ENCODE measurements around the gene NSMF. TPM values are rescaled to one million over a fixed set of nuclear protein-coding genes. Genes with fewer than 3 reads are reported as not detected.

The NSMF gene
- total RNA-seq, 1 donor from 2014 or later: 67.8 TPM

- no peaks in the 10 kb centered on the region for H3K4me1 Mint-ChIP-seq (ENCODE audit: unreplicated experiment)
- H3K36me3 Mint-ChIP-seq: no peaks in the 10 kb centered on the region
- H3K9me3 Mint-ChIP-seq: no peaks in the 10 kb centered on the region
- no peak for DNase-seq (ENCODE audit: extremely low spot score, unreplicated experiment)
- H3K27ac Mint-ChIP-seq: no peak overlapping the region
- H3K27me3 Mint-ChIP-seq: no peaks in the 10 kb centered on the region
- H3K4me3 Mint-ChIP-seq: no peak overlapping the region
- TF ChIP-seq CTCF (conservative IDR thresholded peaks at IDR 0.05): no peak
Measured at GRCh38 chr9:137488327-137488653, 29.2 kb upstream of the NSMF start.

GRCh38 chr9:137487454-137488326 lies 28.6 kb upstream of the NSMF start:
- no peaks in the 10 kb centered on the region for H3K9me3 Mint-ChIP-seq
- no peak for TF ChIP-seq CTCF (conservative IDR thresholded peaks at IDR 0.05)
- DNase-seq (ENCODE audit: extremely low spot score, unreplicated experiment): no peak
- no peaks in the 10 kb centered on the region for H3K27me3 Mint-ChIP-seq
- no peak overlapping the region for H3K4me3 Mint-ChIP-seq
- no peak overlapping the region for H3K27ac Mint-ChIP-seq
- H3K4me1 Mint-ChIP-seq (ENCODE audit: unreplicated experiment): no peaks in the 10 kb centered on the region
- no peaks in the 10 kb centered on the region for H3K36me3 Mint-ChIP-seq

DNA sequence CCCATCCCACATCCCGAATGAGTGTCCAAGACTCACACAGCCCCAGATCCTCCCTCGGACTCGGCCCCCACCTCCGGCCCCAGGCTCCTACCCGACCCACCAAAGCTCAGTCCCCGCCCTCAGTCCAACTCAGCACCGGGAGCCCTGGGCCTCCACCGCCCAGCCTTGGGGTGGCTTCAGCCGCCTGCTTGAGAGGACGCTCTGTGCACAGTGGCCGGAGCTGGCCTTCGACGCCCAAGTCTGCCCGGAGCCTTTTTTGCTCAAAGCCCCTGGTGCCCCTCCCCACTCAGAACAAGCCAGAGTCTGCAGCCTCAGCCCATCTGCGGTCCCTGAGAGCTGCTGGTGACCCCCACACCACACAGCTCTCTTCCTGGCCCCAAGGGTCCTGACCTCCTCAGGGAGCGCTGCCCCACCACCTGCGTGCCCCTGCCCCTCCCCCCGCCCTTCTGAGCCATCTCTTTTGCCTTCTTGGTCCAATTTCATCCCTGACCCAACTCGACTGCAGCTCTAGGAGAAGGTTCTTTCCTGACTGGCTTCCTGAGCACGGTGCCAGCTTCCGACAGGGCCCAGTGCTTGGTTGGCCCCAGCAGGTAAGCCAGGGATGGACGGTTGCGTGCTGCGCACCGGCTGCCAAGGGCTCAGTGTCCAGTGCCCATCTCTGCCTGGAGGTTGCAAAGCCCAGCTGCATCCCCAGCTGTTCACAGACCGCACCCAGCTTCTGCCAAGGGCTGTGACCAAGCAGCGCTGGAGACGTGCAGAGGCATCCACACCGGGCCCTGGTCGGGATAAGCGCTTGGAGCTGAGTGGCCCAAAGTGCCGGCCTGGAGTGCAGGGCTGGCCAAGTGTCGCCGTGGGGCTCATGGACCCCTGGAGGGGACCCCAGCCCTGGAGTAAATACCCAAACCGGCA lies 27.7 kb upstream of the NSMF start:
- no peak for TF ChIP-seq CTCF (conservative IDR thresholded peaks at IDR 0.05)
- Mint-ChIP-seq H3K27me3 (no peaks in the 10 kb centered on the region), H3K36me3 (no peaks in the 10 kb centered on the region), H3K27ac (no peak overlapping the region), H3K4me3 (no peak overlapping the region), H3K4me1 (ENCODE audit: unreplicated experiment) (no peaks in the 10 kb centered on the region), H3K9me3 (no peaks in the 10 kb centered on the region)
- DNase-seq (ENCODE audit: extremely low spot score, unreplicated experiment): no peak

DNA sequence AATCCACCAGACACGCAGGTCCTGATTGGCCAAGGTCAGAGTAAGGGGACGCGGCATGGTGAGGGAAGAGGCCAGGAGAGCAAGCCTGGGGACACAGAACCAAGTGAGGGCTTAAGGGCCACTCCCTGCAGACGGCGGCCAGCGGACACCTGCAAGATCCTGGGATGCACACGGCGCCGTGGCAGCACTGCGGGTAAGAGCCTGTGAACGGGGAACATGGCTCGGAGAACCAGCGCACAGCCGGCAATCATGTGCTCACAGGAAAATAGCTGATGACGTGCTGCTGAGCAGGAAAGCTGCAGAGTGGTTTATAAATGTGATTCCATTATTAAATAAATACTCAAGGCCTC lies 27.0 kb upstream of the NSMF start:
- DNase-seq (ENCODE audit: extremely low spot score, unreplicated experiment): no peak
- TF ChIP-seq CTCF (conservative IDR thresholded peaks at IDR 0.05): no peak
- Mint-ChIP-seq H3K27ac (no peak overlapping the region), H3K4me3 (no peak overlapping the region), H3K36me3 (no peaks in the 10 kb centered on the region), H3K27me3 (no peaks in the 10 kb centered on the region), H3K9me3 (no peaks in the 10 kb centered on the region), H3K4me1 (ENCODE audit: unreplicated experiment) (no peaks in the 10 kb centered on the region)

GRCh38 chr9:137485343-137486140 lies 26.4 kb upstream of the NSMF start:
- H3K9me3 Mint-ChIP-seq: no peaks in the 10 kb centered on the region
- H3K4me1 Mint-ChIP-seq (ENCODE audit: unreplicated experiment): no peaks in the 10 kb centered on the region
- peak overlapping the region; percentile 65 for H3K27ac Mint-ChIP-seq
- H3K36me3 Mint-ChIP-seq: no peaks in the 10 kb centered on the region
- no peaks in the 10 kb centered on the region for H3K27me3 Mint-ChIP-seq
- H3K4me3 Mint-ChIP-seq: no peak overlapping the region
- DNase-seq (ENCODE audit: extremely low spot score, unreplicated experiment): no peak
- no peak for TF ChIP-seq CTCF (conservative IDR thresholded peaks at IDR 0.05)
